Prostate gland (tissue), 2 donors: Measurements from ENCODE around the gene LBH.
"Not testable (repeated sequence)": the region's sequence is repeated elsewhere in the genome, so short reads cannot be mapped to it uniquely, and the experiment has no call there.

Source experiments
- POLR2A ChIP-seq: fragments of 450-650 bp; IDR thresholded peaks from one replicate; pipeline ENCODE4 v1.6.1; 2016; ENCODE audit warnings: antibody characterized with exemption, mild to moderate bottlenecking
- POLR2AphosphoS5 ChIP-seq: sonication (generic); formaldehyde crosslinking; IDR thresholded peaks from one replicate; pipeline ENCODE4 v1.6.1; 2017; ENCODE audit warnings: antibody characterized with exemption
- TF ChIP-seq, protein P1 (sequence below), 4 experiments: fragments of 200-600 bp in 2 of 4; fragments of 450-650 bp in 2 of 4; sonication (generic) in 2 of 4; IDR thresholded peaks; 1 replicate in 3 of 4; 2 replicates in 1 of 4; pipeline ENCODE4 v1.5.1; 2016 to 2019; ENCODE audit warnings: antibody characterized with exemption in 4 of 4, mild to moderate bottlenecking in 2 of 4, moderate library complexity in 2 of 4

DNA sequence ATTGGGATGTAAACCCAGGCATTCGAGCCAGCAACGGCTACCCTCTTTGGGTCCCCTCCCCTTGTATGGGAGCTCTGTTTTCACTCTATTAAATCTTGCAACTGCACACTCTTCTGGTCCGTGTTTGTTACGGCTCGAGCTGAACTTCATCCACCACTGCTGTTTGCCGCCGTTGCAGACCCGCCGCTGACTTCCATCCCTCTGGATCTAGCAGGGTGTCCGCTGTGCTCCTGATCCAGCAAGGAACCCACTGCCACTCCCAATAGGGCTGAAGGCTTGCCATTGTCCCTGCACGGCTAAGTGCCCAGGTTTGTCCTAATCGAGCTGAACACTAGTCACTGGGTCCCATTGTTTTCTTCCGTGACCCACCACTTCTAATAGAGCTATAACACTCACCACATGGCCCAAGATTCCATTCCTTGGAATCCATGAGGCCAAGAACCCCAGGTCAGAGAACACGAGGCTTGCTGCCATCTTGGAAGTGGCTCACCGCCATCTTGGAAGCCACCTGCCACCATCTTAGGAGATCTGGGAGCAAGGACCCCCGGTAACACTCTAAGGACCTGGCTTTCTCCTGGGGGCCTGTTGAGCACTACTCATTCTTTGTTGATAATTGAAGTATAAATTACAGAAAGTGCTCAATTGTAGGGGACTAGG is 37.9 kb downstream of the LBH start:
- TF ChIP-seq, protein P1, sequence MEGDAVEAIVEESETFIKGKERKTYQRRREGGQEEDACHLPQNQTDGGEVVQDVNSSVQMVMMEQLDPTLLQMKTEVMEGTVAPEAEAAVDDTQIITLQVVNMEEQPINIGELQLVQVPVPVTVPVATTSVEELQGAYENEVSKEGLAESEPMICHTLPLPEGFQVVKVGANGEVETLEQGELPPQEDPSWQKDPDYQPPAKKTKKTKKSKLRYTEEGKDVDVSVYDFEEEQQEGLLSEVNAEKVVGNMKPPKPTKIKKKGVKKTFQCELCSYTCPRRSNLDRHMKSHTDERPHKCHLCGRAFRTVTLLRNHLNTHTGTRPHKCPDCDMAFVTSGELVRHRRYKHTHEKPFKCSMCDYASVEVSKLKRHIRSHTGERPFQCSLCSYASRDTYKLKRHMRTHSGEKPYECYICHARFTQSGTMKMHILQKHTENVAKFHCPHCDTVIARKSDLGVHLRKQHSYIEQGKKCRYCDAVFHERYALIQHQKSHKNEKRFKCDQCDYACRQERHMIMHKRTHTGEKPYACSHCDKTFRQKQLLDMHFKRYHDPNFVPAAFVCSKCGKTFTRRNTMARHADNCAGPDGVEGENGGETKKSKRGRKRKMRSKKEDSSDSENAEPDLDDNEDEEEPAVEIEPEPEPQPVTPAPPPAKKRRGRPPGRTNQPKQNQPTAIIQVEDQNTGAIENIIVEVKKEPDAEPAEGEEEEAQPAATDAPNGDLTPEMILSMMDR (IDR thresholded peaks at IDR 0.05) = not testable (repeated sequence)
- TF ChIP-seq POLR2AphosphoS5, POLR2A: not testable (repeated sequence)
